Suprapubic skin (tissue), 4 donors: ENCODE results near the gene DNAH11. TPM values are rescaled to one million over a fixed set of nuclear protein-coding genes. Genes with fewer than 3 reads are reported as not detected.

Source experiments
- DNase-seq, 2 donors: peaks; one replicate each; pipeline ENCODE4 v3.0.0-alpha.2; 2019; ENCODE audit warnings: low spot score in 2 of 2
- H3K27ac ChIP-seq: fragments of 200-600 bp; sonication (generic); one replicate; pipeline ENCODE4 v1.5.1; 2019
- H3K27me3 ChIP-seq: fragments of 200-600 bp; sonication (generic); one replicate; pipeline ENCODE4 v1.5.1; 2019
- H3K36me3 ChIP-seq: fragments of 200-600 bp; sonication (generic); one replicate; pipeline ENCODE4 v1.5.1; 2019
- H3K4me1 ChIP-seq: fragments of 200-600 bp; sonication (generic); one replicate; pipeline ENCODE4 v1.5.1; 2019
- H3K4me3 ChIP-seq: fragments of 200-600 bp; sonication (generic); one replicate; pipeline ENCODE4 v1.5.1; 2019; ENCODE audit warnings: mild to moderate bottlenecking
- H3K9me3 ChIP-seq: fragments of 200-600 bp; sonication (generic); one replicate; pipeline ENCODE4 v1.5.1; 2019
- EP300 ChIP-seq: sonication (generic); formaldehyde crosslinking; IDR thresholded peaks from one replicate; pipeline ENCODE4 v1.6.1; 2017; ENCODE audit warnings: antibody characterized with exemption
- POLR2A ChIP-seq, 2 donors: fragments of 450-650 bp; IDR thresholded peaks; one replicate each; pipeline ENCODE4 v1.6.1; 2017; ENCODE audit warnings: antibody characterized with exemption in 2 of 2, mild to moderate bottlenecking in 2 of 2, moderate library complexity in 2 of 2
- POLR2AphosphoS5 ChIP-seq, 3 donors: sonication (generic); formaldehyde crosslinking; IDR thresholded peaks; one replicate each; pipeline ENCODE4 v1.6.1; 2017; ENCODE audit warnings: antibody characterized with exemption in 3 of 3
- WGBS: methylation state at CpG from one replicate; pipeline ENCODE4 v1.1.5; 2018; 5-methylcytosine and 5-hydroxymethylcytosine counted together
- total RNA-seq, 4 donors: library from RNA; depleted of rRNA; stranded (reverse); fragments of >200 nt; gene quantifications; one replicate each; pipeline ENCODE4 v1.1.0, GENCODE V29; 2016
- TF ChIP-seq, protein P1 (sequence below), 2 donors: fragments of 200-600 bp in 1 of 2; fragments of 450-650 bp in 1 of 2; sonication (generic) in 1 of 2; IDR thresholded peaks; one replicate each; pipeline ENCODE4 v1.5.1; 2016 to 2019; ENCODE audit warnings: antibody characterized with exemption in 2 of 2, mild to moderate bottlenecking in 1 of 2, moderate library complexity in 1 of 2

The DNAH11 gene
- total RNA-seq, 4 donors from 2014 or later = 0.57 to 48.3 (median 1.8) TPM

DNA sequence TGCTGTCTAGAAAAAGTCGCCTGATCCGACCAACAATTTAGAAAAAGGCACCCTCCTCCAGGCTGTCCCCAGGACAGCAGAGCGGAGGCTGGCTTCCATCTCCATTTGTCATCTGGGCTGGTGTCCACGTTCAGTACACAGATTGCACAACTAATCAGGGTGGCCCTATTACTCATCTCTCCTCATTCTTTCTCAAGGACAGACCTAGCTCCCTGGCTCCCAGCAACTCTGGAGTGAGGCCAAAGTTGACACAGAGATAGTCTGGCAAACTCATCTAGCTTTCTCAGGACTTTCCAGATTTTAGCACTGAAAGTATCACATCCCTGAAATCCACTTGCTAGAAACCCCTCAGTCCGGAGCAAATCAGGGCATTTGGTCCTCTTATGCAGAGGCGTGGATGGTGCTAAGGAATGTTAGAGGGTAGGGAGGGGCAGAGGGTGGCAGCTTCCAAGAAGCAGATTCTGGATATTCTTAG is 75.1 kb downstream of the DNAH11 start:
- no peaks in the 10 kb centered on the region for H3K36me3 ChIP-seq
- no peaks in the 10 kb centered on the region for H3K9me3 ChIP-seq
- H3K4me3 ChIP-seq = no peak overlapping the region
- WGBS = 70% methylated on average over 5 of the region's 6 CpGs
- H3K27me3 ChIP-seq = no peaks in the 10 kb centered on the region
- H3K4me1 ChIP-seq = peaks cover 3% of the 10 kb centered on the region
- no peak for TF ChIP-seq EP300
- TF ChIP-seq, protein P1, sequence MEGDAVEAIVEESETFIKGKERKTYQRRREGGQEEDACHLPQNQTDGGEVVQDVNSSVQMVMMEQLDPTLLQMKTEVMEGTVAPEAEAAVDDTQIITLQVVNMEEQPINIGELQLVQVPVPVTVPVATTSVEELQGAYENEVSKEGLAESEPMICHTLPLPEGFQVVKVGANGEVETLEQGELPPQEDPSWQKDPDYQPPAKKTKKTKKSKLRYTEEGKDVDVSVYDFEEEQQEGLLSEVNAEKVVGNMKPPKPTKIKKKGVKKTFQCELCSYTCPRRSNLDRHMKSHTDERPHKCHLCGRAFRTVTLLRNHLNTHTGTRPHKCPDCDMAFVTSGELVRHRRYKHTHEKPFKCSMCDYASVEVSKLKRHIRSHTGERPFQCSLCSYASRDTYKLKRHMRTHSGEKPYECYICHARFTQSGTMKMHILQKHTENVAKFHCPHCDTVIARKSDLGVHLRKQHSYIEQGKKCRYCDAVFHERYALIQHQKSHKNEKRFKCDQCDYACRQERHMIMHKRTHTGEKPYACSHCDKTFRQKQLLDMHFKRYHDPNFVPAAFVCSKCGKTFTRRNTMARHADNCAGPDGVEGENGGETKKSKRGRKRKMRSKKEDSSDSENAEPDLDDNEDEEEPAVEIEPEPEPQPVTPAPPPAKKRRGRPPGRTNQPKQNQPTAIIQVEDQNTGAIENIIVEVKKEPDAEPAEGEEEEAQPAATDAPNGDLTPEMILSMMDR (IDR thresholded peaks at IDR 0.05) = no peak
- no peak for TF ChIP-seq POLR2A (IDR thresholded peaks at IDR 0.05)
- TF ChIP-seq POLR2AphosphoS5 (IDR thresholded peaks at IDR 0.05) = no peak
- no peak overlapping the region for H3K27ac ChIP-seq
- no peak for DNase-seq

DNA sequence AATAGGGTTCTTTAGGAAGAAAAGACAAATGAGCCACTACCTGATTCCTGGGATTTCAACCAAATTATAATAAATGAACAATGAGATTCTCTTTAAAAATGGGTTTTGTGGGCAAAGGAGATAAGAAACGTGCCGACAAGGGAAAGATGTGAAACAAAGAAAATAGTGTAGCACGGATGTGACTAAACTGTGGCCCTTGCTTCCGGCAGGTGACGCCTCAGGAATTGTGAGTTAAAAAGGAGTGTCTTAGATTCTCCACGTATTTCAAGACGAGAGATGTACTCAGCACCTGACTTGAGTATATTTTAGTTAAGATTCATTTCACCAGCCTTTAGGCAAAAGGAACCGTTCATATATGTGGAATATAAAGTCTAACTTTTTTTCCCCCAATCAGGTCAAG is 75.9 kb downstream of the DNAH11 start:
- Histone ChIP-seq H3K9me3 (no peaks in the 10 kb centered on the region), H3K27me3 (no peaks in the 10 kb centered on the region), H3K4me3 (no peak overlapping the region), H3K36me3 (no peaks in the 10 kb centered on the region), H3K4me1 (peaks cover 3% of the 10 kb centered on the region), H3K27ac (no peak overlapping the region)
- 87% methylated on average over 8 of the region's 8 CpGs for WGBS
- no peak for DNase-seq
- TF ChIP-seq POLR2A (IDR thresholded peaks at IDR 0.05) = no peak
- no peak for TF ChIP-seq EP300
- TF ChIP-seq, protein P1 (IDR thresholded peaks at IDR 0.05) = no peak
- no peak for TF ChIP-seq POLR2AphosphoS5 (IDR thresholded peaks at IDR 0.05)

DNA sequence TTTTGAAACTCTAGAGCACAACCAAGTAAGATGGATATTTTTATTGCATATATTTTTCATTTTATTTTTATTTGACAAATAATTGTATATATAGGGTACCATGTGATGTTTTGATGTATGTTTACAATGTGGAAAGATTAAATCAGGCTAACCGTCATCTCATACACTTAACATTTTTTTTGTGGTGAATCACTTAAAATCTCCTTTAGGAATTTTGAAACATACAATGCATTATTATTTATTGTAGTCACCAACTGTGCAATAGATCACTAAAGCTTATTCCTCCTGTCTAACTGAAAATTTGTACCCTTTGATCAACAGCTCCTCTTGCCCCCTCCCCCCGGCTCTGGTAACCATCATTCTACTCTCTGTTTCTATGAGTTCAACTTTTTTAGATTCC is 77.2 kb downstream of the DNAH11 start:
- Histone ChIP-seq H3K27me3 (no peaks in the 10 kb centered on the region), H3K4me1 (peaks cover 3% of the 10 kb centered on the region), H3K4me3 (no peak overlapping the region), H3K9me3 (no peaks in the 10 kb centered on the region), H3K36me3 (no peaks in the 10 kb centered on the region), H3K27ac (no peak overlapping the region)
- no peak for DNase-seq
- WGBS = 89% methylated on average over 2 of the region's 2 CpGs
- TF ChIP-seq POLR2A (IDR thresholded peaks at IDR 0.05) (no peak), EP300 (no peak), POLR2AphosphoS5 (IDR thresholded peaks at IDR 0.05) (no peak)
- TF ChIP-seq, protein P1 (IDR thresholded peaks at IDR 0.05) = no peak

DNA sequence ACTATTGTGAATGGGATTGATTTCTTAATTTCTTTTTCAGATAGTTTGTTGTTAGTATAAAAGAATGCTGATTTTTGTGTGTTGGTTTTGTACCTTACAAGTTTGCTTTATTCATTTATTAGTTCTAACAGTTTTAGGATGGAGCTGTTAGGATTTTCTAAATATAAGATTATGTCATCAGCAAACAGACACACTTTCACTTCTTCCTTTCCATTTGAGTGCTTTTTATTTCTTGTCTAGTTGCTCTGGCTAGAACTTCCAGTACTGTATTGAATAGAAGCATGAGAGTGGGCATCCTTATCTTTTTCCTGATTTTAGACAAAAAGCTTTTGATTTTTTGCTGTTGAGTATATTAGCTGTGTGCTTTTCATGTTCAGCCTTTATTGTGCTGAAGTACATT is 81.5 kb downstream of the DNAH11 start:
- DNase-seq = no peak
- Histone ChIP-seq H3K4me3 (no peak overlapping the region), H3K27me3 (no peaks in the 10 kb centered on the region), H3K27ac (no peak overlapping the region), H3K36me3 (no peaks in the 10 kb centered on the region), H3K9me3 (no peaks in the 10 kb centered on the region), H3K4me1 (no peaks in the 10 kb centered on the region)
- TF ChIP-seq, protein P1 (IDR thresholded peaks at IDR 0.05) = no peak
- no peak for TF ChIP-seq POLR2AphosphoS5 (IDR thresholded peaks at IDR 0.05)

DNA sequence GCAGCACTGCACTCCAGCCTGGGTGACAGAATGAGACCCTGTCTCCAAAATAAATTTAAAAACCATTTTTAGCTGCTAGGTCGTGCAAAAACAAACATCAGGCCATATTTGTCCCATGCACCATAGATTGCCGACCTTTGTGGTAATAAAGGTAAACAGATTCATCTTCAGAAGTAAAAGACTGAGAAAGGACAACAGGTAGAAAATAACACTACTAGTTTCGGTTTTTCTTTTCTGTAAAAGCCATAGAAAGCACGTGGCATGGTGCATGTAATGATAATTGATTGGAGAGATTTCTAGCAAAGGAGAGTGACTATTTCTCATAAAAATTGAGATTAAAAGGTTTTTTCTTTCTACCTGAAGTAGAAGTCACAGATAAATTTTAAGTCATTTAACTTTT is 93.9 kb downstream of the DNAH11 start:
- DNase-seq = no peak
- TF ChIP-seq EP300 (no peak), POLR2A (IDR thresholded peaks at IDR 0.05) (no peak), POLR2AphosphoS5 (IDR thresholded peaks at IDR 0.05) (no peak)
- TF ChIP-seq, protein P1 (IDR thresholded peaks at IDR 0.05) = no peak
- H3K27me3 ChIP-seq = no peaks in the 10 kb centered on the region
- H3K9me3 ChIP-seq = no peaks in the 10 kb centered on the region
- WGBS = 83% methylated on average over 4 of the region's 4 CpGs
- no peaks in the 10 kb centered on the region for H3K4me1 ChIP-seq
- no peak overlapping the region for H3K27ac ChIP-seq
- H3K4me3 ChIP-seq = no peak overlapping the region
- no peaks in the 10 kb centered on the region for H3K36me3 ChIP-seq
